AG04449 (cell line): Measurements from ENCODE around the gene PPHLN1.
"Not testable (repeated sequence)": the region's sequence is repeated elsewhere in the genome, so short reads cannot be mapped to it uniquely, and the experiment has no call there.

Experiments
- CTCF ChIA-PET: fragments of 350-600 bp; formaldehyde crosslinking; extraction: SDS; loops from one replicate; lab custom pipeline; 2021; ENCODE audit warnings: antibody characterized with exemption; lab: Yijun Ruan, JAX
- POLR2A ChIA-PET: fragments of 400-600, 350-600 bp; formaldehyde crosslinking; extraction: SDS; loops from one replicate; lab custom pipeline; 2020; ENCODE audit warnings: antibody characterized with exemption, inconsistent platforms; lab: Yijun Ruan, JAX
- DNase-seq: peaks from one replicate; pipeline ENCODE4 v3.0.0-alpha.2; 2010; ENCODE audit warnings: low read depth, low spot score
- H3K4me3 ChIP-seq: 2 replicates; pipeline ENCODE4 v1.5.1; 2011; ENCODE audit warnings: low read depth, mild to moderate bottlenecking, control low read depth, low read length
- TF ChIP-seq, protein P1 (sequence below): IDR thresholded peaks from one replicate; pipeline ENCODE4 v1.5.1; 2011; ENCODE audit warnings: mild to moderate bottlenecking, moderate library complexity, low read length, control low read depth, inconsistent platforms; ENCODE audit not compliant: insufficient read depth; ENCODE audit errors: missing control alignments

The PPHLN1 gene

DNA sequence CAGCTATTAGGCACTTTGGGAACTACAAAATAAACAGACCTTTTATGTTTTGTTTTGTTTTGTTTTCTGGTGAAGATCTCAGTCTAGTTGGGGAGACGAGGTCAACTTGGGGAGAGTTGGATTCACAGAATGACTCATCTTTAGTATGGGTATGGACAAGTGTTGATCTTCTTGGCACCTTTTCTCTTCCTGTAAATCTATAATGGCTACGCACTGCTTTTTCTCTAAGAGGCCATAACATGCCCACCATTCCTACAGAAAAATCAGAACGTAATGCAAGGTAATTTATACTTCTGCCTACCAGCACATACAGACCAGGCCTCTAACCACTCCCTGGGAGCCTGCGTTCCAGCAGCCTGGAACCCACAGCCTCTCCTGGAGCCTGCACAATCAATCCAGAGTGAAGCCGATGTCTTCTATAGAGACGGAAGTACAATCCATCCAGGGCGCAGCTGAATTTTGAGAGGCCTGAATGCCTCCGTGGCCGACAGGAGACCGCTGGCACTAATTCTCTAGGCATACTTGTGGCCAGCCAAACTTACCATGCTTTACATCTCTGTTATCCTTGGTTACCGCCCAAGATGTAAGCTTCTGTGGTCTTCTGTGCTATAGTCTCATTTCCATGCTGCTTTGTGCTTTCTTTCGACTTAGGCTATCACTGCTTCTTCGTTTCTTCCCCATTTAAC, 717 bp downstream of the PPHLN1 start:
- DNase-seq: peak; percentile 33
- TF ChIP-seq, protein P1, sequence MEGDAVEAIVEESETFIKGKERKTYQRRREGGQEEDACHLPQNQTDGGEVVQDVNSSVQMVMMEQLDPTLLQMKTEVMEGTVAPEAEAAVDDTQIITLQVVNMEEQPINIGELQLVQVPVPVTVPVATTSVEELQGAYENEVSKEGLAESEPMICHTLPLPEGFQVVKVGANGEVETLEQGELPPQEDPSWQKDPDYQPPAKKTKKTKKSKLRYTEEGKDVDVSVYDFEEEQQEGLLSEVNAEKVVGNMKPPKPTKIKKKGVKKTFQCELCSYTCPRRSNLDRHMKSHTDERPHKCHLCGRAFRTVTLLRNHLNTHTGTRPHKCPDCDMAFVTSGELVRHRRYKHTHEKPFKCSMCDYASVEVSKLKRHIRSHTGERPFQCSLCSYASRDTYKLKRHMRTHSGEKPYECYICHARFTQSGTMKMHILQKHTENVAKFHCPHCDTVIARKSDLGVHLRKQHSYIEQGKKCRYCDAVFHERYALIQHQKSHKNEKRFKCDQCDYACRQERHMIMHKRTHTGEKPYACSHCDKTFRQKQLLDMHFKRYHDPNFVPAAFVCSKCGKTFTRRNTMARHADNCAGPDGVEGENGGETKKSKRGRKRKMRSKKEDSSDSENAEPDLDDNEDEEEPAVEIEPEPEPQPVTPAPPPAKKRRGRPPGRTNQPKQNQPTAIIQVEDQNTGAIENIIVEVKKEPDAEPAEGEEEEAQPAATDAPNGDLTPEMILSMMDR: no peak
- POLR2A ChIA-PET: no interaction called here
- H3K4me3 ChIP-seq: peak overlapping the region; percentile 68
- CTCF ChIA-PET: interaction anchor here (0.9 to 1.9 kb wide), 3 partner anchors 9 to 223 kb away, joined by 4 to 6 read pairs (median 5); no protein-coding TSS in a partner anchor

DNA sequence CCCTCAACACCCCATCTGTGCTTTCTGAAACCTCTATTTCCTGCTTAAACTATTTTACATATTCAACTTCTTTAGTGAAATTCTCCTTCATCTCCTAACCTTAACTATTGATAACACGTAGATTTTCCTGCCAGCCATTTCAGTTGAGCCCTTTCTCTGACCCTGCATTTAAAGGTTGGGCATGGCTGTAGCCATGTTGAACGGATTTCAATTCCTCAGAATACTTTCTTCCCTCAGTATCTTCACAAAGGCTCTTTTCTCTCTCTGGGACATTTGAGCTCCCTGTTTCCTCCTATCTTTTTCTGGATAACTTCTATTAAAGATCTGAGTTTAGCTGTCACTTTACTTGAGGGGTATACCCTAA, 1.2 kb downstream of the PPHLN1 start:
- no peak for DNase-seq
- ChIA-PET CTCF (interaction anchor here (0.9 to 1.9 kb wide), 3 partner anchors 9 to 223 kb away, joined by 4 to 6 read pairs (median 5); no protein-coding TSS in a partner anchor), POLR2A (no interaction called here)
- H3K4me3 ChIP-seq: peak overlapping the region; percentile 68
- TF ChIP-seq, protein P1: no peak

DNA sequence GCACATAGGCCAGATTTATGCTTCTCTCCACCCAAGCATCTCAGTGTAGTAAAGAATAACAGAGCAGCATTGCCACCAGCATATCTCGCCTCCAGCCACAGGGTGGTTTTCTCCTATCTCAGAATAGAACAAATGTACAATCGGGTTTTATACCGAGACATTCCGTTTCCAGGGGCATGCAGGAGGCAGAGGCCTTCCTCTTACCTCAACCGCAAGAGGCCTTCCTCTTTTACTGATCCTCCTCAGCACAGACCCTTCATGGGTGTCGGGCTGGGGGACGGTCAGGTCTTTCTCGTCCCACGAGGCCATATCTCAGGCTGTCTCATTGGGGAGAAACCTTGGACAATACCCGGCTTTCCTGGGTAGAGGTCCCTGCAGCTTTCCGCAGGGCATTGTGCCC, 4.1 kb downstream of the PPHLN1 start:
- DNase-seq, H3K4me3 ChIP-seq, CTCF ChIA-PET, POLR2A ChIA-PET: not testable (repeated sequence)

DNA sequence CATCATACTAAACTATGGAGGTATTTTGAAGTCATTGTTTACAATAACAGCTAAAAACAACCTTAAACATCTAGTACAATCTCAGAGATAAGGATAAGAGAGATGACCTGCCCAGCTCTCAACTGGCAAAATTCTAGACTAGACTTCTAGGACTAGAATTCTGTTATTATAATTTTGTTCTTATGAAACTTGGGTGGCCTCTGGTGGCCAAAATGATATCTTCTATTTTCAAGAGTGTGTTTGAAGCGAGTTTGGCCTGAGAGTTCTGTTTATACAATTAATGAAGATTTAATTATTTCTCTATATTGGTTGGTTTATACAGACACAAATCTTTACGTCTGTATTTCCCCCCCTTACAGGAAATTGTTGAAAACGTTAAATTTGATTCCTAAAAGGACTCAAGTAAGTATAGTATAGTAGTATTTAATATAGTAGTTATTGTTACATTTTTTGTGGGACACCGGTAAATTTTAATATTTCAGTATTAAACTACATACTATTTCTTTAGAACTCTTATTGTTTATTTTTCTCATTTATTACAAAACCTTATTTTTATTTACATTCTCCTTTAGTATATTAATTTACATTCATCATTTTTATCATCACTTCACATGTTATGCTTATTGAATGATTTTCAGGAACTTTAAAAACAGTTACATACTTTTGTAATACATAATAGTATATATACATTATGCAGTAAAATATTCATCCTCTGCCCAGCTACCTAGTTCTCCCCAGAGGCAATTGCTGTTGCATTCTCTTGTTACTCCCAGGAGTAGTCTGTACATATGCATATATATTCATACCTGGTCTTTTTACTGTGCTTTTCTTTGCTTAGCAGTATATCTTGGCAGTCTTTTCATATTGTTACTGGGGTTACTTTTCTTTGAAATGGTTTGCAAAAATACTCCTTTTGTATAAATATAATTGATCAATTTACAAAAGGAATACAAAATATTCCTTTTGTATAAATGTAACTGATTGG, 6.6 kb downstream of the PPHLN1 start:
- TF ChIP-seq, protein P1: peak; percentile 30
- no peak for DNase-seq
- CTCF ChIA-PET: interaction anchor here (0.6 to 2.3 kb wide), 29 partner anchors 7 to 1068 kb away, joined by 3 to 38 read pairs (median 5); no protein-coding TSS in a partner anchor
- POLR2A ChIA-PET: interaction anchor here (0.6 kb wide), 1 partner anchor 9 kb away, joined by 3 read pairs; no protein-coding TSS in a partner anchor
- H3K4me3 ChIP-seq: no peak overlapping the region

DNA sequence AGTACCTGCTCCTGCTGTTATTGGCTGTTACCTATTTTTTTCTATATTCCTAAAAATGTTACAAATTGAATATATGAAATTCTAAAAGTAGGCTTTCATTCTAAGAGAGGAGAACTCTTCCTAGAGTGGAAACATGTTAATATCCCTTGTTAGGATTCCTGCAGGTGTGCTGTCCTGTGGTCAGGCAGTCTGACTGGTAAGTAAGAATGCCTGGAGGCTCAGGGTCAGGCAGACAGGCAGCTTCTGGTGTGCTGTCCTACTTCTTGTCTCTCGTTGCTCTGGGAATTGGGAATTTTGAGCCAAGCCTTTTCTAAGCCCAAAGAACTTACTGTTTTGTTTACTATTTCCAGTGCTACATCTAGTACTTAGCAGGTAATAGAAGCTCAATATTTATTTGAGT, 10.3 kb downstream of the PPHLN1 start:
- ChIA-PET CTCF (interaction anchor here (1.1 to 2.3 kb wide), 5 partner anchors 9 to 312 kb away, joined by 3 to 8 read pairs (median 5); no protein-coding TSS in a partner anchor), POLR2A (no interaction called here)
- TF ChIP-seq, protein P1: no peak
- H3K4me3 ChIP-seq: no peak overlapping the region
- DNase-seq: no peak

DNA sequence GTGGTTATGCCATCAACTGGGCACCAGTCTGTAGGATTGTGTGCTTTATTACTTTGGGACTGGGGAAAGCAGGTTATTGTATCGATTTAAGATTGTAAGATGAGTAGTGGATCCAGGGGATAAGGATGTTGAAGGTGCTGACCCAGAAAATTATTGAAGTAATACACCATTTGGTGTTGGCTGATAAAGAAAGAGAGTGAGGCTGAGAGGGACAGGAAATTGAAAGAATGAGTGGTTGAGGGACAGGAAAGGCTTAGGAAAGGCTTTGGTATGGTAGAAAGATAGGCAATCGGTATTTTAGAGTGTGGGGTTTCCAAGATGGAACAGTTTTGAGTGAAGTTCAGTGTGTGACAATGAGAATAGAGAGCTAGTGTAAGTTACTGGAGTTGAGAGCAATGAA, 12.3 kb downstream of the PPHLN1 start:
- CTCF ChIA-PET: interaction anchor here (1.0 to 1.9 kb wide), 2 partner anchors 10 to 35 kb away, joined by 3 to 8 read pairs; no protein-coding TSS in a partner anchor
- POLR2A ChIA-PET: no interaction called here
- TF ChIP-seq, protein P1: no peak

More for the DNA sequence above, 12.3 kb downstream of the PPHLN1 start:
- DNase-seq: no peak
- H3K4me3 ChIP-seq: no peak overlapping the region
